ENCODE measurements around the gene MAGOH. TPM values are rescaled to one million over a fixed set of nuclear protein-coding genes. Genes with fewer than 3 reads are reported as not detected.

MAGOH gene
- total and polyA plus RNA-seq, 8 donors: 31.8 to 88.3 (median 76.8) TPM

- ATAC-seq (no peak), DNase-seq (no peak)
- Histone ChIP-seq H3K4me3 (no peak overlapping the region), H3K4me1 (no peaks in the 10 kb centered on the region), H3K27ac (no peak overlapping the region), H3K27me3 (no peaks in the 10 kb centered on the region), H3K36me3 (peaks cover 0 to 47% of the 10 kb centered on the region in 2 donors), H3K9me3 (no peaks in the 10 kb centered on the region)
- intact Hi-C loops (cut with DNase I): loop anchor here (2.0 to 5.0 kb wide), 2 partner anchors 113 to 115 kb away; no protein-coding TSS in a partner anchor
- TF ChIP-seq CTCF (IDR thresholded peaks at IDR 0.05): no peak
Observed at GRCh38 chr1:53279296-53280200, 41.2 kb upstream of the MAGOH start.

GRCh38 chr1:53278298-53278725 is 40.0 kb upstream of the MAGOH start:
- DNase-seq (peak; percentile 40 to 88 (median 52)), ATAC-seq (peak; percentile 81)
- H3K4me3 ChIP-seq: no peak overlapping the region
- peak; percentile 83 to 88 for TF ChIP-seq CTCF (IDR thresholded peaks at IDR 0.05)
- H3K36me3 ChIP-seq: peaks cover 0 to 47% of the 10 kb centered on the region in 2 donors
- intact Hi-C loops (cut with DNase I): loop anchor here in 1 of 2 donors (2.0 kb wide), 1 partner anchor 116 kb away; no protein-coding TSS in a partner anchor
- H3K4me1 ChIP-seq: no peaks in the 10 kb centered on the region
- H3K9me3 ChIP-seq: no peaks in the 10 kb centered on the region
- no peaks in the 10 kb centered on the region for H3K27me3 ChIP-seq
- no peak overlapping the region for H3K27ac ChIP-seq

GRCh38 chr1:53277326-53277725 is 39.0 kb upstream of the MAGOH start:
- DNase-seq (no peak), ATAC-seq (no peak)
- H3K27ac ChIP-seq: no peak overlapping the region
- no peaks in the 10 kb centered on the region for H3K9me3 ChIP-seq
- no peak for TF ChIP-seq CTCF (IDR thresholded peaks at IDR 0.05)
- peaks cover 0 to 48% of the 10 kb centered on the region in 2 donors for H3K36me3 ChIP-seq
- H3K4me3 ChIP-seq: no peak overlapping the region
- no peaks in the 10 kb centered on the region for H3K4me1 ChIP-seq
- no peaks in the 10 kb centered on the region for H3K27me3 ChIP-seq
- intact Hi-C loops (cut with DNase I): no loop called here

- no peak for ATAC-seq
- Histone ChIP-seq H3K36me3 (peaks cover 0 to 51% of the 10 kb centered on the region in 2 donors), H3K4me1 (no peaks in the 10 kb centered on the region), H3K9me3 (no peaks in the 10 kb centered on the region), H3K4me3 (no peak overlapping the region), H3K27me3 (no peaks in the 10 kb centered on the region), H3K27ac (no peak overlapping the region)
- no peak for TF ChIP-seq CTCF (IDR thresholded peaks at IDR 0.05)
- intact Hi-C loops (cut with DNase I): no loop called here
- no peak for DNase-seq
Observed at GRCh38 chr1:53276902-53277281, 38.6 kb upstream of the MAGOH start.

GRCh38 chr1:53276153-53276901 is 38.0 kb upstream of the MAGOH start:
- Histone ChIP-seq H3K27me3 (no peaks in the 10 kb centered on the region), H3K4me3 (no peak overlapping the region), H3K27ac (no peak overlapping the region), H3K36me3 (peaks cover 0 to 49% of the 10 kb centered on the region in 2 donors), H3K4me1 (no peaks in the 10 kb centered on the region), H3K9me3 (no peaks in the 10 kb centered on the region)
- no peak for TF ChIP-seq CTCF (IDR thresholded peaks at IDR 0.05)
- ATAC-seq (no peak), DNase-seq (no peak)
- intact Hi-C loops (cut with DNase I): no loop called here
